OCI-LY7 (cell line): ENCODE measurements around the gene MN1. TPM values are rescaled to one million over a fixed set of nuclear protein-coding genes. Genes with fewer than 3 reads are reported as not detected.

Experiments
- BruUV-seq: library from RNA; stranded (reverse); fragments of 400-500 nt; replicated peaks from 2 replicates; lab custom pipeline; 2021; lab: Mats Ljungman, UMichigan
- CTCF ChIA-PET: fragments of 300-600 bp; sonication (Branson Sonifier 250); formaldehyde crosslinking; loops from one replicate; lab custom pipeline; 2022; ENCODE audit warnings: antibody characterized with exemption; ENCODE audit not compliant: unreplicated experiment; lab: Charles Lee
- POLR2A ChIA-PET: fragments of 300-600 bp; sonication (Branson Sonifier 250); formaldehyde crosslinking; loops from one replicate; lab custom pipeline; 2022; ENCODE audit warnings: antibody characterized with exemption; lab: Charles Lee
- DNase-seq: peaks from one replicate; pipeline ENCODE4 v3.0.0-alpha.2; 2015; ENCODE audit warnings: low spot score
- H2AFZ ChIP-seq: fragments of 200-600 bp; sonication (generic), shearing (Covaris generic); 2 replicates; pipeline ENCODE4 v1.6.1; 2014; ENCODE audit warnings: mild to moderate bottlenecking, antibody characterized with exemption, low read length, moderate library complexity
- H3K27ac ChIP-seq: fragments of 200-600 bp; sonication (generic); 2 replicates; pipeline ENCODE4 v1.5.1; 2014; ENCODE audit warnings: mixed run types, low read depth, mild to moderate bottlenecking, moderate library complexity, low read length, inconsistent platforms; ENCODE audit not compliant: poor library complexity, severe bottlenecking
- H3K36me3 ChIP-seq: fragments of 200-600 bp; sonication (generic); 2 replicates; pipeline ENCODE4 v1.6.1; 2014; ENCODE audit warnings: mild to moderate bottlenecking, antibody characterized with exemption, low read length, moderate library complexity, mixed read lengths; ENCODE audit not compliant: insufficient read depth
- H3K4me1 ChIP-seq: fragments of 200-600 bp; sonication (generic); 2 replicates; pipeline ENCODE4 v1.5.1; 2014; ENCODE audit warnings: mild to moderate bottlenecking, low read length; ENCODE audit not compliant: insufficient read depth, poor library complexity, severe bottlenecking
- H3K4me2 ChIP-seq: fragments of 200-600 bp; sonication (generic); 2 replicates; pipeline ENCODE4 v1.6.1; 2014; ENCODE audit warnings: mild to moderate bottlenecking, low read length
- H3K4me3 ChIP-seq: fragments of 200-600 bp; sonication (generic); 2 replicates; pipeline ENCODE4 v1.5.1; 2014; ENCODE audit warnings: mild to moderate bottlenecking, low read depth, low read length; ENCODE audit not compliant: poor library complexity, severe bottlenecking
- H3K79me2 ChIP-seq: fragments of 200-600 bp; sonication (generic); 2 replicates; pipeline ENCODE4 v1.6.1; 2016; ENCODE audit warnings: low read depth, mild to moderate bottlenecking, low read length, moderate library complexity, mixed read lengths; ENCODE audit not compliant: insufficient read depth
- H3K9me2 ChIP-seq: fragments of 200-600 bp; sonication (generic); 2 replicates; pipeline ENCODE4 v1.6.1; 2016; ENCODE audit warnings: mild to moderate bottlenecking, low read length, mixed read lengths; ENCODE audit not compliant: insufficient read depth
- H3K9me3 ChIP-seq: fragments of 200-600 bp; sonication (generic); 2 replicates; pipeline ENCODE4 v1.6.1; 2014; ENCODE audit warnings: mild to moderate bottlenecking, mixed run types, low read length, mixed read lengths
- H4K20me1 ChIP-seq: fragments of 200-600 bp; sonication (generic); 2 replicates; pipeline ENCODE4 v1.6.1; 2014; ENCODE audit warnings: mild to moderate bottlenecking, antibody characterized with exemption, low read length, moderate library complexity, mixed read lengths; ENCODE audit not compliant: insufficient read depth
- EZH2phosphoT487 ChIP-seq: fragments of 200-600 bp; sonication (generic); IDR thresholded peaks from 2 replicates; pipeline ENCODE4 v1.6.1; 2018; ENCODE audit warnings: low read depth, borderline replicate concordance, mild to moderate bottlenecking, mixed run types, antibody characterized with exemption, low read length, moderate library complexity, mixed read lengths
- intact Hi-C: fragments of 100-400 bp; cut with micrococcal nuclease; formaldehyde crosslinking; loops from one replicate; pipeline ENCODE4 v1.10.0; 2022; ENCODE audit not compliant: unreplicated experiment
- total RNA-seq, 2 experiments: library from RNA; depleted of rRNA in 1 of 2; stranded (reverse); fragments of >200 nt in 1 of 2; shearing (Covaris generic) in 1 of 2; gene quantifications; 2 replicates each; pipeline ENCODE4 v1.2.3, GENCODE V29; 2014 to 2022
- TF ChIP-seq, protein P1 (sequence below): fragments of 200-600 bp; sonication (generic); conservative IDR thresholded peaks from 2 replicates; pipeline ENCODE4 v1.5.1; 2014; ENCODE audit warnings: mild to moderate bottlenecking, antibody characterized with exemption, low read length, moderate library complexity, mixed read lengths

The MN1 gene
- total RNA-seq, 2 experiments from 2014 or later: 0.47 TPM; not detected in 1

DNA sequence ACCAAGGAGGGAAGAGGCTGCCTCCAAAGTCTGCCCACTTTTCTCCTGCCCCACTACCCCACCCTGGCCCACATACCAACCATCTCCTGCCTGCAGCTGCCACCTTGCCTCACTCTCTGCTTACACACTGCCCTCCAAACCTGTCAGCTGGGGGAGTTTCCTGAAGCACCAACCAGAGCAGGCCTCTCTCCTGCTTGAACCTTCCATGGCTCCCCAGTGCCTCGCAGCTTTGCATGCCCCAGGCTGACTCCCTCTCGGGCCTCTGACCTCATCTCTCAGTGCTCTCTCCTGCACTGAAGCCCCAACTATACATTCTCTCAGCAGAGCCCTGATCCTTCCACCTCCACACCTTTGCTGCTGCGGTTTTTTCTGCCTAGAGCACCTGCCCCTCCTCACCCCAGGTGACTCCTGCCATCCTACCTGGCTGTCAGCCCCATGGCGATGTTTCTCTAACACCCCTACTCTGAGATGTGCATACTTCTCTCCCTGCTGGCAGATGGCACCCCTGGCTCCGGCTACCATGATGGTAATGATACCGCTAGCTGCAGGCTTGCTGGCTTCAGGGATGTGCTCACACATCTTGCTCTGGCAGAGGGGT, 43.5 kb downstream of the MN1 start:
- intact Hi-C loops: no loop called here
- DNase-seq: no peak
- no TSS peak for BruUV-seq
- ChIA-PET CTCF (no interaction called here), POLR2A (no interaction called here)
- H3K79me2 ChIP-seq: no peaks in the 10 kb centered on the region
- H3K27ac ChIP-seq: no peak overlapping the region
- H3K4me2 ChIP-seq: no peak overlapping the region
- H3K4me3 ChIP-seq: no peak overlapping the region
- H3K36me3 ChIP-seq: no peaks in the 10 kb centered on the region
- no peaks in the 10 kb centered on the region for H3K9me2 ChIP-seq
- no peaks in the 10 kb centered on the region for H3K9me3 ChIP-seq
- H4K20me1 ChIP-seq: no peaks in the 10 kb centered on the region
- TF ChIP-seq, protein P1, sequence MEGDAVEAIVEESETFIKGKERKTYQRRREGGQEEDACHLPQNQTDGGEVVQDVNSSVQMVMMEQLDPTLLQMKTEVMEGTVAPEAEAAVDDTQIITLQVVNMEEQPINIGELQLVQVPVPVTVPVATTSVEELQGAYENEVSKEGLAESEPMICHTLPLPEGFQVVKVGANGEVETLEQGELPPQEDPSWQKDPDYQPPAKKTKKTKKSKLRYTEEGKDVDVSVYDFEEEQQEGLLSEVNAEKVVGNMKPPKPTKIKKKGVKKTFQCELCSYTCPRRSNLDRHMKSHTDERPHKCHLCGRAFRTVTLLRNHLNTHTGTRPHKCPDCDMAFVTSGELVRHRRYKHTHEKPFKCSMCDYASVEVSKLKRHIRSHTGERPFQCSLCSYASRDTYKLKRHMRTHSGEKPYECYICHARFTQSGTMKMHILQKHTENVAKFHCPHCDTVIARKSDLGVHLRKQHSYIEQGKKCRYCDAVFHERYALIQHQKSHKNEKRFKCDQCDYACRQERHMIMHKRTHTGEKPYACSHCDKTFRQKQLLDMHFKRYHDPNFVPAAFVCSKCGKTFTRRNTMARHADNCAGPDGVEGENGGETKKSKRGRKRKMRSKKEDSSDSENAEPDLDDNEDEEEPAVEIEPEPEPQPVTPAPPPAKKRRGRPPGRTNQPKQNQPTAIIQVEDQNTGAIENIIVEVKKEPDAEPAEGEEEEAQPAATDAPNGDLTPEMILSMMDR: no peak
- TF ChIP-seq EZH2phosphoT487: no peak
- no peak overlapping the region for H2AFZ ChIP-seq
- no peaks in the 10 kb centered on the region for H3K4me1 ChIP-seq

DNA sequence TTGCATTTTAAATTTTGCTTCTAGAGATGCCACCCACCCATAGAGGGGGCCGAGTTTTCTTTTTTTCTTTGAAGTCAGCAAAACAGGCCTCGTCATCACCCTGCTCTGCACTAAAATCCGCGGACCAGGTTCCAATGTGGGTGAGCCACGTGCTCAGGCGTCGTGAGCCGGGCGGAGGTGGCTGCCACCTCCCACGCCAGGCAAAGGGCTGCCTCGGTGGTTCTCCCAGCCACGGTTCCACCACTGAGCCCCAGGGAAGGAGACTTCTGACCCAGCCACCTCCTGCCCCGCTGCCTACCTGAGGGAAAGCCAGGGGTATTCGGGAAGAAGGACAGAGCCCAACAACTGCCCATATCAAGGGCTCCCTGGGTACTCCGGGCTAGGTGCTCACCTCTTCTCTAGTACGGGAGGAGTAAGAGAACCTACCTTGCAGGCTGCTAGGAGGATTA, 45.3 kb downstream of the MN1 start:
- ChIA-PET POLR2A (no interaction called here), CTCF (no interaction called here)
- no peaks in the 10 kb centered on the region for H4K20me1 ChIP-seq
- no peaks in the 10 kb centered on the region for H3K36me3 ChIP-seq
- no peaks in the 10 kb centered on the region for H3K9me3 ChIP-seq
- no peaks in the 10 kb centered on the region for H3K4me1 ChIP-seq
- no peak for TF ChIP-seq EZH2phosphoT487
- TF ChIP-seq, protein P1: no peak
- no peak overlapping the region for H2AFZ ChIP-seq
- intact Hi-C loops: no loop called here
- no TSS peak for BruUV-seq
- H3K4me3 ChIP-seq: no peak overlapping the region
- H3K79me2 ChIP-seq: no peaks in the 10 kb centered on the region
- H3K9me2 ChIP-seq: no peaks in the 10 kb centered on the region
- no peak overlapping the region for H3K27ac ChIP-seq
- DNase-seq: no peak
- H3K4me2 ChIP-seq: no peak overlapping the region

GRCh38 chr22:27755521-27756211, 45.9 kb downstream of the MN1 start:
- Histone ChIP-seq H4K20me1 (no peaks in the 10 kb centered on the region), H3K79me2 (no peaks in the 10 kb centered on the region), H3K4me1 (no peaks in the 10 kb centered on the region), H3K9me2 (no peaks in the 10 kb centered on the region), H3K27ac (no peak overlapping the region), H2AFZ (no peak overlapping the region), H3K4me3 (no peak overlapping the region), H3K4me2 (no peak overlapping the region), H3K9me3 (no peaks in the 10 kb centered on the region), H3K36me3 (no peaks in the 10 kb centered on the region)
- POLR2A ChIA-PET: no interaction called here
- no TSS peak for BruUV-seq
- DNase-seq: no peak
- no peak for TF ChIP-seq EZH2phosphoT487
- CTCF ChIA-PET: no interaction called here
- intact Hi-C loops: no loop called here
